K562 (cell line): ENCODE results near the gene GABPB1. TPM values are rescaled to one million over a fixed set of nuclear protein-coding genes. Genes with fewer than 3 reads are reported as not detected.

Source experiments
- NR1H2 ChIP-seq: sonication (generic); formaldehyde crosslinking; IDR thresholded peaks from 2 replicates; pipeline ENCODE4 v1.4.0; 2020; ENCODE audit warnings: mild to moderate bottlenecking, missing genetic modification reagents
- NR4A1 ChIP-seq, 2 experiments: fragments of 250-450 bp in 1 of 2; fragments of 450-650 bp in 1 of 2; sonication (Bioruptor Pico) in 1 of 2; IDR thresholded peaks; 2 replicates each; pipeline versions ENCODE4 v1.4.0 to v1.6.1; 2016 to 2020; ENCODE audit warnings: mild to moderate bottlenecking in 2 of 2, missing compliant biosample characterization in 1 of 2, missing genetic modification characterization in 1 of 2, moderate library complexity in 1 of 2
- PML ChIP-seq: IDR thresholded peaks from 2 replicates; pipeline ENCODE4 v1.6.1; 2012; ENCODE audit warnings: low read length, inconsistent platforms
- PTRF ChIP-seq: fragments of 450-650 bp; IDR thresholded peaks from 2 replicates; pipeline ENCODE4 v1.6.1; 2016; ENCODE audit warnings: mild to moderate bottlenecking, missing genetic modification characterization, missing compliant biosample characterization
- polyA plus RNA-seq, 8 experiments: library from polyadenylated mRNA; depleted of rRNA in 4 of 8; stranded (reverse) in 5 of 8; unstranded in 3 of 8; fragments of >200 nt; fragmentation: Nextera tagmentation in 2 of 8; fragmentation: Illumina TruSeq in 1 of 8; extraction: Ambion mirVana in 2 of 8; extraction: Trizol in 1 of 8; gene quantifications; 2 replicates each; pipeline versions ENCODE4 v1.2.1 to v1.2.3, GENCODE V29; 2011 to 2014; ENCODE audit warnings: inconsistent platforms in 1 of 8, missing spikeins in 1 of 8
- total RNA-seq, 7 experiments: library from RNA; depleted of rRNA in 6 of 7; stranded (reverse); fragments of >200 nt in 6 of 7; fragmentation: Illumina TruSeq in 2 of 7; extraction: Trizol in 2 of 7; gene quantifications; 2 replicates each; pipeline versions ENCODE4 v1.2.1 to v1.2.3, GENCODE V29; 2011 to 2021; ENCODE audit warnings: low replicate concordance in 1 of 7
- TF ChIP-seq, protein P1 (sequence below): fragments of 150-350 bp; conservative IDR thresholded peaks from 2 replicates; pipeline ENCODE4 v1.6.1; 2014; ENCODE audit warnings: low read length
- TF ChIP-seq, protein P2 (sequence below): fragments of 250-450 bp; sonication (Bioruptor Pico); IDR thresholded peaks from 2 replicates; pipeline ENCODE4 v1.8.0; 2022; ENCODE audit warnings: inconsistent platforms, mild to moderate bottlenecking, moderate library complexity, borderline replicate concordance

GABPB1 gene
- total and polyA plus RNA-seq, 9 of the 15 experiments (the other 6 are each of a cell fraction or from before 2014, with no cell fraction given), result 11.8 to 42.3 (median 33.2) TPM

DNA sequence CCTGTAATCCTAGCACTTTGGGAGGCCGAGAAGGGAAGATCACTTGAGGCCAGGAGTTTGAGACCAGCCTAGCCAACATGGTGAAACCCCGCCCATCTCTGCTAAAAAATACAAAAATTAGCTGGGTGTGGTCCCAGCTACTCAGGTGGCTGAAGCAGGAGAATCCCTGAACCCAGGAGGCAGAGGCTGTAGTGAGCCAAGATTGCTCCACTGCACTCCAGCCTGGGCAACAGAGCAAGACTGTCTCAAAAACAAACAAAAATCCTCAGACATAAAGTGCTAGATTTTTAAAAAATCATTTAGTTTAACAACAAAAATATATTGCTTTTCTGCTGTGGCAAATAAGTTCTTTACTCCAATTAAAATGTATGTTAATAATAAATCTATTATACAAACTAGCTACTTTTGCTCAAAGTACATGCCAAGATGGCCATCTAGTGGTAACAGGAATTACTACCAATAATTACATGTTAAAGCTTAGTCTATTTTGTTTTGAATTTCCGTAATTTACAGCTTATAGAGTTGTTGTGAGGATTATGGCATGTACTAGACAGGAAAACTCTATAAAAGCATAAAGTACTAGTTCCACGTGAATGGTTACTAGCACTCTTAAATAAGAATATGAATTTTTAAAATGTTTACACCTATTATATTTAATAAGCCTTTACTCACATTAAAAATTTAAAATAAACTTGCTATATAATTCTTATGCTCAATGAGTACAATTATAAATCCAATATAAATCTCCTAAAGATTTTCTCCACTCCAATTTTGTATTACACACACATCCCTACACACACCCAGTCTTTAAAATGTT, 39.0 kb downstream of the GABPB1 start (continued):
- TF ChIP-seq, protein P1, sequence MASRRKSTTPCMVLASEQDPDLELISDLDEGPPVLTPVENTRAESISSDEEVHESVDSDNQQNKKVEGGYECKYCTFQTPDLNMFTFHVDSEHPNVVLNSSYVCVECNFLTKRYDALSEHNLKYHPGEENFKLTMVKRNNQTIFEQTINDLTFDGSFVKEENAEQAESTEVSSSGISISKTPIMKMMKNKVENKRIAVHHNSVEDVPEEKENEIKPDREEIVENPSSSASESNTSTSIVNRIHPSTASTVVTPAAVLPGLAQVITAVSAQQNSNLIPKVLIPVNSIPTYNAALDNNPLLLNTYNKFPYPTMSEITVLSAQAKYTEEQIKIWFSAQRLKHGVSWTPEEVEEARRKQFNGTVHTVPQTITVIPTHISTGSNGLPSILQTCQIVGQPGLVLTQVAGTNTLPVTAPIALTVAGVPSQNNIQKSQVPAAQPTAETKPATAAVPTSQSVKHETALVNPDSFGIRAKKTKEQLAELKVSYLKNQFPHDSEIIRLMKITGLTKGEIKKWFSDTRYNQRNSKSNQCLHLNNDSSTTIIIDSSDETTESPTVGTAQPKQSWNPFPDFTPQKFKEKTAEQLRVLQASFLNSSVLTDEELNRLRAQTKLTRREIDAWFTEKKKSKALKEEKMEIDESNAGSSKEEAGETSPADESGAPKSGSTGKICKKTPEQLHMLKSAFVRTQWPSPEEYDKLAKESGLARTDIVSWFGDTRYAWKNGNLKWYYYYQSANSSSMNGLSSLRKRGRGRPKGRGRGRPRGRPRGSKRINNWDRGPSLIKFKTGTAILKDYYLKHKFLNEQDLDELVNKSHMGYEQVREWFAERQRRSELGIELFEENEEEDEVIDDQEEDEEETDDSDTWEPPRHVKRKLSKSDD, result no peak
- TF ChIP-seq PTRF (tag) (no peak), PML (no peak), NR4A1 (CRISPR knock-in tag; IDR thresholded peaks at IDR 0.05) (no peak), NR4A1 (tag; IDR thresholded peaks at IDR 0.05) (no peak), NR1H2 (no peak)
- TF ChIP-seq, protein P2, sequence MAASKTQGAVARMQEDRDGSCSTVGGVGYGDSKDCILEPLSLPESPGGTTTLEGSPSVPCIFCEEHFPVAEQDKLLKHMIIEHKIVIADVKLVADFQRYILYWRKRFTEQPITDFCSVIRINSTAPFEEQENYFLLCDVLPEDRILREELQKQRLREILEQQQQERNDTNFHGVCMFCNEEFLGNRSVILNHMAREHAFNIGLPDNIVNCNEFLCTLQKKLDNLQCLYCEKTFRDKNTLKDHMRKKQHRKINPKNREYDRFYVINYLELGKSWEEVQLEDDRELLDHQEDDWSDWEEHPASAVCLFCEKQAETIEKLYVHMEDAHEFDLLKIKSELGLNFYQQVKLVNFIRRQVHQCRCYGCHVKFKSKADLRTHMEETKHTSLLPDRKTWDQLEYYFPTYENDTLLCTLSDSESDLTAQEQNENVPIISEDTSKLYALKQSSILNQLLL (CRISPR knock-in tag), result no peak
